Parathyroid adenoma (tissue), 2 donors: ENCODE results near the gene HYCC2.

Experiments used
- H2AFZ ChIP-seq: fragments of 300-600 bp; sonication (generic); one replicate; pipeline ENCODE4 v1.7.0; 2017; ENCODE audit warnings: antibody characterized with exemption, mild to moderate bottlenecking
- H3K27ac ChIP-seq: fragments of 300-600 bp; sonication (generic); one replicate; pipeline ENCODE4 v1.7.0; 2017
- H3K27me3 ChIP-seq: fragments of 300-600 bp; sonication (generic); one replicate; pipeline ENCODE4 v1.7.0; 2017; ENCODE audit warnings: low read length; ENCODE audit not compliant: control insufficient read depth, insufficient read depth
- H3K36me3 ChIP-seq: fragments of 300-600 bp; sonication (generic); one replicate; pipeline ENCODE4 v1.7.0; 2017; ENCODE audit warnings: low read length; ENCODE audit not compliant: control insufficient read depth, insufficient read depth
- H3K4me1 ChIP-seq: fragments of 300-600 bp; sonication (generic); one replicate; pipeline ENCODE4 v1.7.0; 2017; ENCODE audit warnings: control low read depth
- H3K4me2 ChIP-seq: fragments of 300-600 bp; sonication (generic); one replicate; pipeline ENCODE4 v1.7.0; 2017; ENCODE audit warnings: low read length
- H3K4me3 ChIP-seq: fragments of 300-600 bp; sonication (generic); one replicate; pipeline ENCODE4 v1.7.0; 2017; ENCODE audit warnings: low read depth, low read length
- H3K79me2 ChIP-seq: fragments of 300-600 bp; sonication (generic); one replicate; pipeline ENCODE4 v1.7.0; 2017; ENCODE audit warnings: control low read depth
- H3K9ac ChIP-seq: fragments of 300-600 bp; sonication (generic); one replicate; pipeline ENCODE4 v1.7.0; 2017; ENCODE audit warnings: mild to moderate bottlenecking
- H3K9me3 ChIP-seq: fragments of 300-600 bp; sonication (generic); one replicate; pipeline ENCODE4 v1.7.0; 2017; ENCODE audit warnings: low read length; ENCODE audit not compliant: control insufficient read depth
- CTCF ChIP-seq: fragments of 300-600 bp; sonication (generic); IDR thresholded peaks from one replicate; pipeline ENCODE4 v1.7.0; 2017; ENCODE audit warnings: antibody characterized with exemption, mild to moderate bottlenecking
- donor health status: primary hyperparathyroidism.

HYCC2 gene

GRCh38 chr2:201111096-201111495 is 39.6 kb upstream of the HYCC2 start:
- no peaks in the 10 kb centered on the region for H3K9me3 ChIP-seq
- no peak overlapping the region for H3K4me3 ChIP-seq
- H3K79me2 ChIP-seq = no peaks in the 10 kb centered on the region
- no peak for TF ChIP-seq CTCF
- H3K4me1 ChIP-seq = no peaks in the 10 kb centered on the region
- no peak overlapping the region for H3K27ac ChIP-seq
- no peaks in the 10 kb centered on the region for H3K27me3 ChIP-seq
- no peak overlapping the region for H3K9ac ChIP-seq
- no peak overlapping the region for H2AFZ ChIP-seq
- no peaks in the 10 kb centered on the region for H3K36me3 ChIP-seq
- H3K4me2 ChIP-seq = no peak overlapping the region

GRCh38 chr2:201110615-201111014 is 39.1 kb upstream of the HYCC2 start:
- no peaks in the 10 kb centered on the region for H3K79me2 ChIP-seq
- no peak overlapping the region for H3K9ac ChIP-seq
- no peaks in the 10 kb centered on the region for H3K36me3 ChIP-seq
- H2AFZ ChIP-seq = no peak overlapping the region
- no peaks in the 10 kb centered on the region for H3K27me3 ChIP-seq
- no peak overlapping the region for H3K27ac ChIP-seq
- H3K4me3 ChIP-seq = no peak overlapping the region
- no peak for TF ChIP-seq CTCF
- no peaks in the 10 kb centered on the region for H3K9me3 ChIP-seq
- no peak overlapping the region for H3K4me2 ChIP-seq
- no peaks in the 10 kb centered on the region for H3K4me1 ChIP-seq

- H3K4me1 ChIP-seq = no peaks in the 10 kb centered on the region
- H3K9me3 ChIP-seq = no peaks in the 10 kb centered on the region
- H3K27ac ChIP-seq = no peak overlapping the region
- no peaks in the 10 kb centered on the region for H3K27me3 ChIP-seq
- TF ChIP-seq CTCF = no peak
- H3K36me3 ChIP-seq = no peaks in the 10 kb centered on the region
- no peak overlapping the region for H3K4me2 ChIP-seq
- H2AFZ ChIP-seq = no peak overlapping the region
- no peaks in the 10 kb centered on the region for H3K79me2 ChIP-seq
- H3K9ac ChIP-seq = no peak overlapping the region
- H3K4me3 ChIP-seq = no peak overlapping the region
Observed at GRCh38 chr2:201109186-201109585, 37.7 kb upstream of the HYCC2 start.

GRCh38 chr2:201108341-201108740 is 36.9 kb upstream of the HYCC2 start:
- Histone ChIP-seq H3K9me3 (no peaks in the 10 kb centered on the region), H3K4me1 (no peaks in the 10 kb centered on the region), H3K79me2 (no peaks in the 10 kb centered on the region), H3K27ac (no peak overlapping the region), H3K4me3 (no peak overlapping the region), H3K4me2 (no peak overlapping the region), H3K36me3 (no peaks in the 10 kb centered on the region), H3K9ac (no peak overlapping the region), H2AFZ (no peak overlapping the region), H3K27me3 (no peaks in the 10 kb centered on the region)
- TF ChIP-seq CTCF = no peak

- Histone ChIP-seq H2AFZ (no peak overlapping the region), H3K4me3 (no peak overlapping the region), H3K27me3 (no peaks in the 10 kb centered on the region), H3K9me3 (no peaks in the 10 kb centered on the region), H3K9ac (no peak overlapping the region), H3K27ac (no peak overlapping the region), H3K79me2 (no peaks in the 10 kb centered on the region), H3K36me3 (no peaks in the 10 kb centered on the region), H3K4me1 (no peaks in the 10 kb centered on the region), H3K4me2 (no peak overlapping the region)
- no peak for TF ChIP-seq CTCF
Observed at GRCh38 chr2:201107624-201108023, 36.2 kb upstream of the HYCC2 start.
